Heart left ventricle (tissue), 16 donors: ENCODE data around the gene IGSF3. TPM values are rescaled to one million over a fixed set of nuclear protein-coding genes. Genes with fewer than 3 reads are reported as not detected.

Experiments
- ATAC-seq, 4 donors: fragments of 200-7000 bp; cut with Tn5 transposase; one replicate each; pipeline ENCODE4 v1.9.1; 2020 to 2022; ENCODE audit warnings: moderate library complexity in 4 of 4, mild to moderate bottlenecking in 3 of 4, moderate number of reproducible peaks in 1 of 4
- DNase-seq, 5 donors: peaks; one replicate each; pipeline ENCODE4 v3.0.0-alpha.2; 2020
- H3K27ac ChIP-seq, 12 donors: fragments of 200-600 bp; sonication (generic) in 4 of 12; one replicate each; pipeline versions ENCODE4 v1.5.0 to v1.8.0; 2016 to 2022; ENCODE audit warnings: mild to moderate bottlenecking in 2 of 12
- H3K27me3 ChIP-seq, 9 donors: fragments of 200-600 bp; sonication (generic) in 2 of 9; one replicate each; pipeline versions ENCODE4 v1.5.1 to v1.8.0; 2016 to 2022; ENCODE audit warnings: mild to moderate bottlenecking in 3 of 9
- H3K36me3 ChIP-seq, 9 donors: fragments of 200-600 bp; sonication (generic) in 2 of 9; one replicate each; pipeline versions ENCODE4 v1.5.0 to v1.8.0; 2018 to 2022; ENCODE audit warnings: mild to moderate bottlenecking in 2 of 9
- H3K4me1 ChIP-seq, 12 donors: fragments of 200-600 bp; sonication (generic) in 4 of 12; one replicate each; pipeline versions ENCODE4 v1.5.0 to v1.8.0; 2016 to 2022; ENCODE audit warnings: mild to moderate bottlenecking in 3 of 12
- H3K4me3 ChIP-seq, 12 donors: fragments of 200-600 bp; sonication (generic) in 4 of 12; one replicate each; pipeline versions ENCODE4 v1.5.0 to v1.8.0; 2017 to 2022; ENCODE audit warnings: mild to moderate bottlenecking in 9 of 12, moderate library complexity in 4 of 12
- H3K9me3 ChIP-seq, 12 donors: fragments of 200-600 bp; sonication (generic) in 4 of 12; one replicate each; pipeline versions ENCODE4 v1.5.0 to v1.8.0; 2016 to 2022; ENCODE audit warnings: mild to moderate bottlenecking in 1 of 12
- POLR2A ChIP-seq, 2 donors: fragments of 450-650 bp; IDR thresholded peaks; one replicate each; pipeline ENCODE4 v1.6.1; 2017; ENCODE audit warnings: antibody characterized with exemption in 2 of 2, mild to moderate bottlenecking in 2 of 2, moderate library complexity in 2 of 2
- WGBS, 4 donors: extraction: QIAGEN DNeasy Blood & Tissue Kit in 2 of 4; methylation state at CpG; one replicate each; pipeline versions ENCODE4 v1.1.5 to v1.1.7; 2013 to 2018; 5-methylcytosine and 5-hydroxymethylcytosine counted together
- intact Hi-C, 10 donors: fragments of 100-400 bp; cut with DNase I; formaldehyde crosslinking; loops; one replicate each; pipeline versions ENCODE4 v1.11.1 to v1.14.2; 2022
- polyA plus RNA-seq, 2 donors: library from polyadenylated mRNA; stranded (reverse); fragments of 200-250 nt; gene quantifications; one replicate each; pipeline ENCODE4 v1.2.3, GENCODE V29; 2013
- total RNA-seq, 9 donors: library from RNA; depleted of rRNA in 2 of 9; stranded (reverse); fragments of >200 nt in 2 of 9; fragmentation: NEBNext Ultra II Directional in 3 of 9; extraction: Animal tissue kit (Norgen Biotek cat#: 25700) in 3 of 9; gene quantifications; one replicate each; pipeline versions ENCODE4 v1.1.0 to v1.2.4, GENCODE V29; 2016 to 2023
- TF ChIP-seq, protein P1 (sequence below), 12 donors: fragments of 200-600 bp; sonication (generic) in 4 of 12; IDR thresholded peaks; one replicate each; pipeline versions ENCODE4 v1.5.0 to v1.8.0; 2018 to 2022; ENCODE audit warnings: antibody characterized with exemption in 12 of 12, mild to moderate bottlenecking in 5 of 12
- donor health status: ischemic (EF 13 %, LVEDD 7.1; RV severe dilation, severe dysfunction).
- donor health status: healthy with polysubstance abuse.
- donor health status: DM: no; HTN: yes; CAD: no.
- donor health status: DM: no; HTN: no; CAD: no.
- donor health status: ischemic (EF 25% LVEDD 6.9; RV normal size, moderate dysfunction).
- donor health status: ischemic (EF 25% LVEDD 5.7; RV mildly dilated, moderate dysfunction).
- donor health status: healthy.
- donor health status: DM: yes; HTN: yes; CAD: no.
- donor health status: ischemic (EF 35%, LVEDD 5.7; RV mildly dilated, moderate dysfunction).
- donor health status: nonischemic (EF 11% LVEDD 7.7; RV severe dilation, severe dysfunction).
- donor health status: DM: yes; HTN: yes; CAD: no.
- donor health status: PGD.
- donor health status: ischemic (EF 29% LVEDD 5.4; RV normal size, mild dysfunction).
- donor health status: nonischemic (EF 23%, LVEDD 6.1; RV moderate dilation, normal function).

Gene IGSF3
- total and polyA plus RNA-seq, 11 donors, result 3.5 to 19.3 (median 11.5) TPM

- ATAC-seq (no peak), DNase-seq (no peak)
- 56 to 68% (median 63%) methylated on average over 7 of the region's 7 CpGs for WGBS, 4 donors
- Histone ChIP-seq H3K36me3 (peaks cover 0 to 12% (median 2%) of the 10 kb centered on the region in 9 donors), H3K27me3 (no peaks in the 10 kb centered on the region), H3K27ac (peak overlapping the region in 1 of 12 donors; percentile 22), H3K4me1 (peaks cover 1 to 66% (median 42%) of the 10 kb centered on the region in 12 donors), H3K4me3 (no peak overlapping the region), H3K9me3 (no peaks in the 10 kb centered on the region)
- TF ChIP-seq POLR2A (IDR thresholded peaks at IDR 0.05), result no peak
- TF ChIP-seq, protein P1, sequence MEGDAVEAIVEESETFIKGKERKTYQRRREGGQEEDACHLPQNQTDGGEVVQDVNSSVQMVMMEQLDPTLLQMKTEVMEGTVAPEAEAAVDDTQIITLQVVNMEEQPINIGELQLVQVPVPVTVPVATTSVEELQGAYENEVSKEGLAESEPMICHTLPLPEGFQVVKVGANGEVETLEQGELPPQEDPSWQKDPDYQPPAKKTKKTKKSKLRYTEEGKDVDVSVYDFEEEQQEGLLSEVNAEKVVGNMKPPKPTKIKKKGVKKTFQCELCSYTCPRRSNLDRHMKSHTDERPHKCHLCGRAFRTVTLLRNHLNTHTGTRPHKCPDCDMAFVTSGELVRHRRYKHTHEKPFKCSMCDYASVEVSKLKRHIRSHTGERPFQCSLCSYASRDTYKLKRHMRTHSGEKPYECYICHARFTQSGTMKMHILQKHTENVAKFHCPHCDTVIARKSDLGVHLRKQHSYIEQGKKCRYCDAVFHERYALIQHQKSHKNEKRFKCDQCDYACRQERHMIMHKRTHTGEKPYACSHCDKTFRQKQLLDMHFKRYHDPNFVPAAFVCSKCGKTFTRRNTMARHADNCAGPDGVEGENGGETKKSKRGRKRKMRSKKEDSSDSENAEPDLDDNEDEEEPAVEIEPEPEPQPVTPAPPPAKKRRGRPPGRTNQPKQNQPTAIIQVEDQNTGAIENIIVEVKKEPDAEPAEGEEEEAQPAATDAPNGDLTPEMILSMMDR (IDR thresholded peaks at IDR 0.05), result no peak
- intact Hi-C loops, result loop anchor here in 9 of 10 donors (1.0 to 10.0 kb wide), 12 partner anchors 23 to 489 kb away; partner anchors contain the start of genes ATP1A1 (in 2 of the 9), IGSF3 (in 1 of the 9) and TTF2 (in 1 of the 9)
These were observed 94.0 kb downstream of the IGSF3 start for GRCh38 chr1:116573431-116574095.

- peak overlapping the region in 1 of 12 donors; percentile 9 for H3K27ac ChIP-seq
- H3K9me3 ChIP-seq, result no peaks in the 10 kb centered on the region
- intact Hi-C loops, result loop anchor here in 9 of 10 donors (5.0 to 10.0 kb wide), 8 partner anchors 71 to 489 kb away; partner anchors contain the start of genes ATP1A1 (in 2 of the 9), IGSF3 (in 1 of the 9) and TTF2 (in 1 of the 9)
- DNase-seq (no peak), ATAC-seq (no peak)
- peaks cover 3 to 69% (median 42%) of the 10 kb centered on the region in 12 donors for H3K4me1 ChIP-seq
- no peaks in the 10 kb centered on the region for H3K27me3 ChIP-seq
- H3K4me3 ChIP-seq, result no peak overlapping the region
- peaks cover 0 to 12% (median 2%) of the 10 kb centered on the region in 9 donors for H3K36me3 ChIP-seq
- WGBS, 4 donors, result 45 to 63% (median 56%) methylated on average over 4 of the region's 4 CpGs
- TF ChIP-seq, protein P1 (IDR thresholded peaks at IDR 0.05), result no peak
- TF ChIP-seq POLR2A (IDR thresholded peaks at IDR 0.05), result no peak
These were observed 94.6 kb downstream of the IGSF3 start for GRCh38 chr1:116572771-116573430.

- Histone ChIP-seq H3K4me1 (peaks cover 3 to 72% (median 45%) of the 10 kb centered on the region in 12 donors), H3K27ac (peak overlapping the region in 7 of 12 donors; percentile 98 to 100 (median 99)), H3K36me3 (peaks cover 0 to 10% (median 2%) of the 10 kb centered on the region in 9 donors), H3K9me3 (no peaks in the 10 kb centered on the region), H3K4me3 (no peak overlapping the region), H3K27me3 (no peaks in the 10 kb centered on the region)
- 93 to 97% (median 94%) methylated on average over 2 of the region's 2 CpGs for WGBS, 4 donors
- intact Hi-C loops, result loop anchor here in 9 of 10 donors (5.0 to 10.0 kb wide), 8 partner anchors 70 to 490 kb away; partner anchors contain the start of genes ATP1A1 (in 2 of the 9), IGSF3 (in 1 of the 9) and TTF2 (in 1 of the 9)
- DNase-seq (no peak), ATAC-seq (no peak)
- TF ChIP-seq, protein P1 (IDR thresholded peaks at IDR 0.05), result no peak
- TF ChIP-seq POLR2A (IDR thresholded peaks at IDR 0.05), result no peak
These were observed 95.4 kb downstream of the IGSF3 start for GRCh38 chr1:116572099-116572498.
